Activated T-helper 2 cell treated with anti-CD3 and anti-CD28 coated beads, Interferon-gamma antibody, Interleukin-2, Interleukin-4, amounts not matched to agents 10 μg/mL and 5 μg/mL and 100 μg/mL, durations not matched to agents 14 hours and 24 hours and 36 hours (primary cell): ENCODE measurements around the gene HOGA1. TPM values are rescaled to one million over a fixed set of nuclear protein-coding genes. Genes with fewer than 3 reads are reported as not detected.
"Not testable (repeated sequence)": the region's sequence is repeated elsewhere in the genome, so short reads cannot be mapped to it uniquely, and the experiment has no call there.

Experiments used
- DNase-seq: peaks from one replicate; pipeline ENCODE4 v3.0.0; 2021; ENCODE audit warnings: low spot score
- H3K27ac Mint-ChIP-seq: one replicate; pipeline ENCODE4 v1.8.0; 2021; ENCODE audit warnings: mixed read lengths
- H3K27me3 Mint-ChIP-seq: one replicate; pipeline ENCODE4 v1.8.0; 2021; ENCODE audit warnings: low read depth, mixed read lengths
- H3K36me3 Mint-ChIP-seq: one replicate; pipeline ENCODE4 v1.8.0; 2021; ENCODE audit warnings: low read depth, mixed read lengths
- H3K4me1 Mint-ChIP-seq: one replicate; pipeline ENCODE4 v1.8.0; 2021; ENCODE audit warnings: low read depth, mixed read lengths
- H3K4me3 Mint-ChIP-seq: one replicate; pipeline ENCODE4 v1.8.0; 2021; ENCODE audit warnings: low read depth, mild to moderate bottlenecking, moderate library complexity, mixed read lengths
- H3K9me3 Mint-ChIP-seq: one replicate; pipeline ENCODE4 v1.8.0; 2021; ENCODE audit warnings: mixed read lengths
- intact Hi-C: fragments of 100-400 bp; cut with micrococcal nuclease; formaldehyde crosslinking; loops from one replicate; pipeline ENCODE4 v1.15.1; 2023
- total RNA-seq: library from RNA; stranded (reverse); gene quantifications from 2 replicates; pipeline ENCODE4 v1.2.3, GENCODE V29; 2022

The HOGA1 gene
- total RNA-seq, 1 donor from 2014 or later, result not detected

DNA sequence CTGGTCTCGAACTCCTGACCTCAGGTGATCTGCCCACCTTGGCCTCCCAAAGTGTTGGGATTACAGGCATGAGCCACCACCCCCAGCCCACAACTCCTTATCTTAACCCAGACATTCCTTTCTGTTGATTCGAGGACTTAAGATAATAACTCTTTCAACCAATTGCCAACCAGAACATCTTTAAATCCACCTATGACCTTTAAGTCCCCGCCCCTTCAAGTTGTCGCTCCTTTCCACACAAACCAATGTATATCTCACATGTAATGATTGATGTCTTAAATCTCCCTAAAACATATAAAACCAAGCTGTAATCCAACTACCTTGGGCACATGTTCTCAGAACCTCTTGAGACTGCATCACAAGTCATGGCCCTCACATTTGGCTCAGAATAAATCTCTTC is 19.4 kb upstream of the HOGA1 start:
- intact Hi-C loops, result no loop called here

DNA sequence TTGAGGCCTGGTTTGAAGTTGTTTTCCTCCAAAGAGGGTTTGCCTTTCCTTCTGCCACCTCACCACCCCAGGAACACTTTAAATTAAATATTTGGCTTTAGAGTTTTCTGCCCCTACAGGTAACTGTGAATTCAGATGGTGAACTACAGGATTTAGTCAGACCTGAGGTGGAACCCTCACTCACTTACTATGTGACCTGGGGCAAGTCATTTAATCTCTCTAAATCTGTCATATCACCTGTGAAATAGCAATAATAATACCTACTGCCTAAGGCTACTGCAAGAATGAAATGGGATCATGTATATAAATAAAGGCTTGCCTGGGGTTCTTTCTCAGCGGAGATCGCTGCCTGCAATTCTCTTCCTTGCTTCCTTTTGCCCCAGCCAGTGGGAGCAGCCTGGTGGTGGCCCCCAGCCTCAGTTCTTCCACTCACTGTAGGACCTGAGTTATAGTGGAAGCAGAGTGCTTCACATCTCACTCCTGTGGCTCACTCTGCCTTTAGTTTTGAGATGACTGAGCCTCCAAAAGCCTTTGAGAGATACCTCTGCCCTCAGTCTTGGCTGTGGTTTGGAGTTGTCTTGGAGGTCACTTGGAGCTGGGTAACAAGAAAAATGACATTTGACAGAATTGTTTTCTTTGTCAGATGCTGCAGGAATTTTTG is 17.7 kb upstream of the HOGA1 start:
- Mint-ChIP-seq H3K4me1 (peaks cover 1% of the 10 kb centered on the region), H3K4me3 (no peak overlapping the region), H3K36me3 (no peaks in the 10 kb centered on the region), H3K27ac (no peak overlapping the region), H3K9me3 (no peaks in the 10 kb centered on the region), H3K27me3 (no peaks in the 10 kb centered on the region)
- intact Hi-C loops, result no loop called here
- no peak for DNase-seq

More for the DNA sequence above, 19.4 kb upstream of the HOGA1 start:
- no peak for DNase-seq
- peaks cover 5% of the 10 kb centered on the region for H3K4me1 Mint-ChIP-seq
- no peaks in the 10 kb centered on the region for H3K9me3 Mint-ChIP-seq
- no peaks in the 10 kb centered on the region for H3K36me3 Mint-ChIP-seq
- H3K27ac Mint-ChIP-seq, result no peak overlapping the region
- H3K4me3 Mint-ChIP-seq, result no peak overlapping the region
- H3K27me3 Mint-ChIP-seq, result no peaks in the 10 kb centered on the region

DNA sequence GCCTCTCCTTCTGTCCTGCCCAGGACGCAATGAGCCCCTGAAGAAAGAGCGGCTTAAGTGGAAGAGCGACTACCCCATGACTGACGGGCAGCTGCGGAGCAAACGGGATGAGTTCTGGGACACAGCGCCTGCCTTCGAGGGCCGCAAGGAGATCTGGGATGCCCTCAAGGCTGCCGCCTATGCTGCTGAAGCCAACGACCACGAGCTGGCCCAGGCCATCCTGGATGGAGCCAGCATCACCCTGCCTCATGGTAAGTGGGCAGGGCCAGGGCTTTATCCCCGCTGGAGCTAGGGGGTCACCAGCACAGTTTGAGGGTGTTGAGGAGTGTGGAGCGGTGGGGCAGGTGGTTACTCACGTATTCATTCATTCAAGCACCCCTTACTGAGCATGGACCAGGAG is 16.3 kb upstream of the HOGA1 start:
- DNase-seq, result no peak
- H3K9me3 Mint-ChIP-seq, result no peaks in the 10 kb centered on the region
- H3K36me3 Mint-ChIP-seq, result no peaks in the 10 kb centered on the region
- H3K27ac Mint-ChIP-seq, result no peak overlapping the region
- H3K27me3 Mint-ChIP-seq, result no peaks in the 10 kb centered on the region
- intact Hi-C loops, result no loop called here
- no peak overlapping the region for H3K4me3 Mint-ChIP-seq
- H3K4me1 Mint-ChIP-seq, result peaks cover 1% of the 10 kb centered on the region

DNA sequence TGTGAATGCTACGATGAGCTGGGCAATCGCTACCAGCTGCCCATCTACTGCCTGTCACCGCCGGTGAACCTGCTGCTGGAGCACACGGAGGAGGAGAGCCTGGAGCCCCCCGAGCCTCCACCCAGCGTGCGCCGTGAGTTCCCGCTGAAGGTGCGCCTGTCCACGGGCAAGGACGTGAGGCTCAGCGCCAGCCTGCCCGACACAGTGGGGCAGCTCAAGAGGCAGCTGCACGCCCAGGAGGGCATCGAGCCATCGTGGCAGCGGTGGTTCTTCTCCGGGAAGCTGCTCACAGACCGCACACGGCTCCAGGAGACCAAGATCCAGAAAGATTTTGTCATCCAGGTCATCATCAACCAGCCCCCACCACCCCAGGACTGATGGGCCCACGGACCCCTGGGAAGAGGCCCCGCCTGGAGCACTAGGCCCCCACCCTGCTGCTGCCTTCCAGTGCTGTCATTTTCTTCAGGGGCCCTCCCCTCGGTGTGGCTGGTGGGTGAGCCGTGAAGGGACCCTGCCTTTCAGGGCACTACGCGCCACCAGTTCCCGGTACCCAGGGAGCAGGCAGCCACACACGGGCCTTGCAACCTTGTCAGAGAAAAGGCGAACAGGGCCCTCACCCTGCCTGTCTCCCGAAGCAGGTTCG is 13.9 kb upstream of the HOGA1 start:
- DNase-seq, result no peak
- intact Hi-C loops, result no loop called here
- no peak overlapping the region for H3K4me3 Mint-ChIP-seq
- H3K36me3 Mint-ChIP-seq, result no peaks in the 10 kb centered on the region
- no peaks in the 10 kb centered on the region for H3K9me3 Mint-ChIP-seq
- peaks cover 1% of the 10 kb centered on the region for H3K4me1 Mint-ChIP-seq
- H3K27me3 Mint-ChIP-seq, result no peaks in the 10 kb centered on the region
- no peak overlapping the region for H3K27ac Mint-ChIP-seq

DNA sequence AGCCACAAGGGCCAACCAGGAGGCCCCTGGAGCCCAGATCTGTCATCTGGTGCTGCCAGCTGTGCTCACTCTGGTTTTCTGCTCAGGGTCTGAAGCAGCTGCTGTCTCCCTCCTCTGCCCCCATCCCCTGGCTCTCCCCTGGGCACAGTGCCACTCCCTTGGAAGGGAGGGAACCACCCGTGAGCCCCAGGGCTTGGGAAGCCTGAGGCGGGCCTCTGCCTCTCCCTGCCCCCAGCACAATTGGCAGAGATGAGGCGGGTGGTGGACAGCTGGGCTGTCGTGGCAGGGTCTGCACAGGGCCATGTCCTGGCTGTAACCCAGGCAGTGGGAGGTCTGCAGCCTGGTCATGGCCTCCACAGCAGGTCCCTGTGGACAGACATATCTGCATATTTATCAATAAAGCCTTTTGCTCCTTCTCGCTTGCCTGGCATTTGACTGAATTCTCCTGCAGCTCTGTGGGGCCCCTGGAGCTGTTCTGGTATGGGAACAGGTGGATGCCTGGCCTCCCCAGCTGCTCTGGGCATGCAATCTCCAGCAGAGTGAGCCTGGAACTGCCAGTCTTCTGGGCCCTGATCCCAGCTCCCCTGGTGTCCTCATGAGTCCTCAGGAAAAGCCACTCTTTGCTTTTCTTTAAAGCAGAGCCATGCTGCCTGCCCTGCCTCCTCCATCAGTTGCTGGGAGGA is 13.3 kb upstream of the HOGA1 start:
- Mint-ChIP-seq H3K36me3 (no peaks in the 10 kb centered on the region), H3K27me3 (no peaks in the 10 kb centered on the region), H3K4me3 (no peak overlapping the region), H3K4me1 (peaks cover 1% of the 10 kb centered on the region), H3K27ac (no peak overlapping the region), H3K9me3 (no peaks in the 10 kb centered on the region)
- intact Hi-C loops, result no loop called here
- no peak for DNase-seq

DNA sequence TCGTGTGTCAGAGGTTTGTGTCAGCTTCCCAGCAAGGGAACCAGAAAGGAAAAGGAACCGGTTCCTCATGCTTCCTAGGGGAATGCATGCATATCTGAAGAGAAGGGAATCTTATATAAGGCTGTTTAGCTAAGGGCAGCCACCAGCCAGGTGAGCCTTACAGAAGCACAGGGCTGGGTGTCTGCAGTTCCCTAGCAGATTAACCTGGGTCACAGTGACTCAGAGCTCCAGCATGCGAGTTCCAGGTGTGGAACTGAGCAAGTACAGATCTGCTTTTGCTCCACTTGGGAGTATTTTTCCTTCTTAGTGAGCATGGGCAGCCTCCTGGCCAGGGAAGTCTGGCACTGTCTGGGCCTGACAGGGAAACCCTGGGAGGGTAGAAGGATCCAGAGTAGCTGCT is 12.6 kb upstream of the HOGA1 start:
- no peaks in the 10 kb centered on the region for H3K9me3 Mint-ChIP-seq
- H3K36me3 Mint-ChIP-seq, result no peaks in the 10 kb centered on the region
- DNase-seq, result no peak
- intact Hi-C loops, result no loop called here
- H3K4me1 Mint-ChIP-seq, result peaks cover 1% of the 10 kb centered on the region
- H3K27ac Mint-ChIP-seq, result no peak overlapping the region
- no peak overlapping the region for H3K4me3 Mint-ChIP-seq
- H3K27me3 Mint-ChIP-seq, result no peaks in the 10 kb centered on the region

DNA sequence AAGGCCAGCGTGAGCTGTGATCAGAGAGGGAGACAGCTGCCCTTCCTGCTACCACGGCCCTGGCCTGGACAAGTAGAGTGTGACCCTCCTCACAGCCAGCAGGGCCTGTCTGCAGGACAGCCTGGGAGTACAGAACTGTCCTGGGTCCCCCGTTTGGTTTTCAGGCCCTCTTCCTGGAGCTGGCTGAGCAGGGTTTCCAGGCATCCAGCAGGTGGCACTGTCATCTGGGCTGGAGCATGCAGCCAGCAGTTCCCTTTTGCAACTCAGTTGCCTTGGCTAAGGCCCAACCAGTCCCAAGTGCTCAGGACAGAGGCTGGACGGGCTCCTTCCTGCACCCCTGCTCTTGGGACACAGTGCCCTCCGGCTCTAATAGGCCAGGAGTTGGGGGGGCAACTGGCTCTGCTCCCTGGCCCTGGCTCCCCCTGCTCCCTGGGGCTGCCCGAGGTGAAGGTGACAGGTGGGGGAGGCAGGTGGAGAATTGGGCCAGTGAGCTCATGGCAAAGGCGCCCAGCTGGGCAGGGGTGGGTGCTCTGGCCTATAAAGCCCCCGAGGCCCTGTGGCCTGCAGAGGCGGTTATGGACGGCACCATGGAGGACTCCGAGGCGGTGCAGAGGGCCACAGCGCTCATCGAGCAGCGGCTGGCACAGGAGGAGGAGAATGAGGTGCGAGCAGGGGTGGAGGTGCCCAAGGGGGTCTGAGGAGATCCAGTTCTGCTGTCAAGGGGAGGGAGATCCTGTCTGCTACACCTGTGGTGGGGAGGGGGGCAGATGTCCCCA is 11.8 kb upstream of the HOGA1 start, which contains the start of gene ANKRD2:
ANKRD2 (plus strand) TSS at position 566 of the 776 bp plus-strand sequence; CDS start at position 576, 10 bp downstream.
- peak; percentile 41 for DNase-seq
- H3K4me3 Mint-ChIP-seq, result no peak within 1 kb of the TSS
- intact Hi-C loops, result no loop called here
- no peaks in the 10 kb centered on the region for H3K4me1 Mint-ChIP-seq
- no peaks in the 10 kb centered on the region for H3K36me3 Mint-ChIP-seq
- H3K27me3 Mint-ChIP-seq, result no peaks in the 10 kb centered on the region
- no peak within 1 kb of the TSS for H3K27ac Mint-ChIP-seq
- no peaks in the 10 kb centered on the region for H3K9me3 Mint-ChIP-seq

DNA sequence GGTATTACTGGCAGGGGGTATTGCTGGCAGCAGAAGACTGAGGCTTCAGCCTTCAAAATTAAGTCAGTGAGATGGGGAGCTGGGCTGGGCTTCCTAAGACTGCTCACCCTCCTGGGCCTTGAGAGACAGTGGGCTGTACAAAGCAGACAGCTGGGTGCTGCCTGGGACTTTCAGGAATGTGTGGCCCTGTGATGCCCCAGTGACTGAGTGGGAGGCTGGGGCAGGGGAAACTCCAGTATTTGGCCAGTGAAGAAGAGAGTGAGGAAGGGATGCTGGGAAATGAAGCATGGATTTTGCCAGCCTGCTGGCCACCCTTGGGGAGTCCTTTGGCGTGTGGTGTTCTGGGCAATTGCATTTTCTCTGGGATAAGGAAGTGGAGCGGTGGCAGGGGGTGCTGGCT is 11.2 kb upstream of the HOGA1 start:
- no peak for DNase-seq
- intact Hi-C loops, result no loop called here

DNA sequence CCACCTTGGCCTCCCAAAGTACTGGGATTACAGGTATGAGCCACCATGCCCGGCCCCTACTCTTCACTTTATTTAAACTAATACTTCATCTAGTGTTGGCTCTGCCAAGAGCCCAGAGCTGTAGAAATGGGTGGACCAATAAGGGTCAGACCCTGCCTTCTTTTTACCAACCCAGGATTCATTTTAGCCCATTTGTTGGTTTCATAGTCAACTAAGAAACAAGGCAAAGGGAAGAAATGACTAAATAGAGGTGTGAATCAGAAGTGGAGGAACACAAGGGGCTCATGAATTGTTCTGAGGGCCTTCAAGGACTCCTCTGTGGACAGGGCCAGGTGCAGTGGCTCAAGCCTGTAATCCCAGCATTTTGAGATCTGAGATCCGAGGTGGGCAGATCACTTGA is 10.5 kb upstream of the HOGA1 start:
- no peak overlapping the region for H3K27ac Mint-ChIP-seq
- intact Hi-C loops, result no loop called here
- no peaks in the 10 kb centered on the region for H3K36me3 Mint-ChIP-seq

More for the DNA sequence above, 11.2 kb upstream of the HOGA1 start:
- no peaks in the 10 kb centered on the region for H3K4me1 Mint-ChIP-seq
- H3K4me3 Mint-ChIP-seq, result no peak overlapping the region
- no peaks in the 10 kb centered on the region for H3K27me3 Mint-ChIP-seq
- H3K27ac Mint-ChIP-seq, result no peak overlapping the region
- no peaks in the 10 kb centered on the region for H3K36me3 Mint-ChIP-seq
- no peaks in the 10 kb centered on the region for H3K9me3 Mint-ChIP-seq

DNA sequence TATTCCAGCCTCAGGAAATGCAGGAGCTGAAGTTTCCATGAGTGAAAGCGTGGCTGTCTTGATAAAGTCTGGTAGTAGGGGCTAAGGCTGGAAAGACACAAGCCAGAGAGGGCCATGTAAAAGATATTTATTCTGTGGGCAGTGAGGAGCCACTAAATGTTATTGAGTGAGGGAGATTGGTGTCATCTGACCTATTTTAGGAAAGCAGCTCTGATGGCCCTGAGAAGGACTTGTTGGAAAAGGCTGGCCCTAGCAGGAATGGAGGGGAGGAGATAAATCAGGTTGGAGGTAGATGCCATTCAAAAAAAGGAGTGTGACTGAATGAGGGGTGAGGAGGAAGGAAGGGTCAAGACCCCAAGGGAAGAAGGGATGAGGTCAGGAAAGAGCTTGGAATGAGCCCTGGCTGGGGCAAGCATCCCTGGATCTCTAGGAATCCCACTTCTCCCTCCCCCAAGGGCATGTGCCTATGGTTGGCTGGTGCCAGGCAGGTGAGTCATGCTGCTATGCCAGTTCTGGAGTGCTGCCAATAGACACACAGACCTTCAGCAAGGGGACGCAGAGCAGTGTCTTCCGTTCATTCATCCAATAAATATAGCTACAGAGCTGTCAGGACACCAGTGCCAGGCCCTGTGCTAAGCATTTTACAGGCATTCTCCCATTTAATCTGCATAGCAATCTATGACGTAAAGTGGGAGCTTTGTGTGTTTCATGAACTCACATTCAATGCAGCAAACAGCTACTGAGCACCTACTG is 9.6 kb upstream of the HOGA1 start:
- Mint-ChIP-seq H3K27ac (no peak overlapping the region), H3K9me3 (no peaks in the 10 kb centered on the region), H3K27me3 (no peaks in the 10 kb centered on the region), H3K4me3 (no peak overlapping the region), H3K36me3 (no peaks in the 10 kb centered on the region), H3K4me1 (no peaks in the 10 kb centered on the region)
- intact Hi-C loops, result no loop called here
- no peak for DNase-seq

More for the DNA sequence above, 10.5 kb upstream of the HOGA1 start:
- Mint-ChIP-seq H3K4me3 (no peak overlapping the region), H3K27me3 (no peaks in the 10 kb centered on the region), H3K4me1 (no peaks in the 10 kb centered on the region), H3K9me3 (no peaks in the 10 kb centered on the region)
- DNase-seq, result no peak

DNA sequence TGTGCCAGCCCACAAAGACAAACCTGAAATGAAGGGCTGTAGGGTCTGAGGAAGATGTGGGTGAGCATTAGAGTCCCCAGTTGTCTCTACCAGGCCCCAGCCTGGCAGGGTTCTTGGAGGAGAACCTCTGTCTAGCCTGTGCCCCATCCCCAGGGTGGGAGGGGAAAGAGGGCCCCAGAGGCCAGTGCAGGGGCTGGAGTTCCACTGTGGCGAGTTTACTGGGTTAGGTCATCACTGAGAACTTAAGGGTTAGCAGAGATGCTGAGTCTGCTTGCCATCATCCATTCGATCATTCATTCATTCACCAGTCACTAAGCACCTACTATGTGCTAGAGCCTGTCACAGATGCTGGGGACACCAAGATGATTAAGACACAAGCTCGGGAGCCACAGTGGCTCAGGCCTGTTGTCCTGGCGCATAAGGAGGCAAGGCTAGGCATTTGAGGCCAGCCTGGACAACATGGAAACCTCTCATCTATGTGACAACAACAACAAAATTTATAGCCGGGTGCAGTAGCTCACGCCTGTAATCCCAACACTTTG is 9.0 kb upstream of the HOGA1 start:
- no peaks in the 10 kb centered on the region for H3K9me3 Mint-ChIP-seq
- H3K27me3 Mint-ChIP-seq, result peaks cover 2% of the 10 kb centered on the region
- H3K36me3 Mint-ChIP-seq, result no peaks in the 10 kb centered on the region
- H3K27ac Mint-ChIP-seq, result no peak overlapping the region
- no peak for DNase-seq
- no peaks in the 10 kb centered on the region for H3K4me1 Mint-ChIP-seq
- intact Hi-C loops, result no loop called here
- H3K4me3 Mint-ChIP-seq, result no peak overlapping the region

DNA sequence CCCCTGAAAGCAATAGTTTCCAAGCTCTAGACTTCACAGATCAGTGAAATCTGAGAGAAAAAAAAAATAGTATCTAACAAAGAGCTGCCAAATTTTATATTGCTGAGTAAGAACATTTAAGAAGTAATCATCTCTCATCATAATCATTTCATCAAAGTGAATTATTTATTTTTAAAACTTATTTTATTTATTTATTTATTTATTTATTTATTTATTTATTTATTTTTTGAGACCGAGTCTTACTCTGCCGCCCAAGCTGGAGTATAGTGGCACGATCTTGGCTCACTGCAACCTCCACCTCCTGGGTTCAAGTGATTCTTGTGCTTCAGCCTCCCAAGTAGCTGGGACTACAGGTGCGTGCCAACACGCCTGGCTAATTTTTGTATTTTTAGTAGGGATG is 7.7 kb upstream of the HOGA1 start:
- H3K9me3 Mint-ChIP-seq, H3K27me3 Mint-ChIP-seq, H3K4me3 Mint-ChIP-seq, H3K36me3 Mint-ChIP-seq, H3K4me1 Mint-ChIP-seq, intact Hi-C loops, DNase-seq, H3K27ac Mint-ChIP-seq: not testable (repeated sequence)
